Measurements from ENCODE around the gene PCSK7.
"Not testable (repeated sequence)": the region's sequence is repeated elsewhere in the genome, so short reads cannot be mapped to it uniquely, and the experiment has no call there.

PCSK7 gene

DNA sequence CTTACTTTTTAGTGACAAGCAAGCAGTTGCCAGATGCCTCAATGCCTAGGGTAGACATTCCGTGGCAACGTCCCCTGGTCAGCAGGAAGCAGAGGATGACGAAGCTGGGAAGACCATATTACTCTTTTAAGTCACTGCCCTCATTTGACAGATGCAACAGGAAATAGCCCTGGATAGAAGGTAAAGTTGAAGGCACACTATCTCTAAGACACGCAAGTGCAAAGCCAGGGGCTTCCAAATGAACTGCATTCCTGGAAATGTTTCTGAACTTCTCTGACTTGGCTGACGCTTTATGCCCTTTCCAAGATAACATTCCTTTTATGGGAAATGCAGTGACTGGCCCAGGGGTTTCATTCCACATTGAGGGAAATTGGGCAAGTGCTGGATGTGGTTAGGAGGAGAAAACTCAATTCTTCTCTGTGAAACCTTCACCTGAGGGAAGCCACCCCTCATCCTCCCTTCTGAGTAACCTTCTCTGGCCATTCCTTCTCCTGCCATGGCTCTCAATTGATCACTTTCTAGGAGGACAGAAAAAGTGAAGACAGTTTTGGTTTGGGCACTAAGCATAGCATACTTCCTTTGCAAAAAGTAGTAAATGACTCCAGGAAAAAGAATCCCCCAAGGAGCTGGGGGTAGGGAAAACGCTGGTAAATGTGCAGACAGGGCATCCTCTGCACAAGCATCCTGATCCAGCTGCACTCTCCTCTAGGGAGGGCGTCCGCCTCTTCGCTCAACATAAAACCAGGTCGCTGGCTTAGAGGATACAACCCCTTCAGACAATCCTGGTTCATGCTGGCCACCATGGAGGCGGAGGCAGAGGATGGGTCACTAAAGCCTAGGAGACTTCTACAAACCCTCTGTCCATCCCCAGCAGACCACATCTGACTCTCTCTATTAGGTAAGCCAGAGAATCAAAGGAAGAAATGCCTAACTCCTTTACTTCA, 14.5 kb downstream of the PCSK7 start:
- no peak for DNase-seq

DNA sequence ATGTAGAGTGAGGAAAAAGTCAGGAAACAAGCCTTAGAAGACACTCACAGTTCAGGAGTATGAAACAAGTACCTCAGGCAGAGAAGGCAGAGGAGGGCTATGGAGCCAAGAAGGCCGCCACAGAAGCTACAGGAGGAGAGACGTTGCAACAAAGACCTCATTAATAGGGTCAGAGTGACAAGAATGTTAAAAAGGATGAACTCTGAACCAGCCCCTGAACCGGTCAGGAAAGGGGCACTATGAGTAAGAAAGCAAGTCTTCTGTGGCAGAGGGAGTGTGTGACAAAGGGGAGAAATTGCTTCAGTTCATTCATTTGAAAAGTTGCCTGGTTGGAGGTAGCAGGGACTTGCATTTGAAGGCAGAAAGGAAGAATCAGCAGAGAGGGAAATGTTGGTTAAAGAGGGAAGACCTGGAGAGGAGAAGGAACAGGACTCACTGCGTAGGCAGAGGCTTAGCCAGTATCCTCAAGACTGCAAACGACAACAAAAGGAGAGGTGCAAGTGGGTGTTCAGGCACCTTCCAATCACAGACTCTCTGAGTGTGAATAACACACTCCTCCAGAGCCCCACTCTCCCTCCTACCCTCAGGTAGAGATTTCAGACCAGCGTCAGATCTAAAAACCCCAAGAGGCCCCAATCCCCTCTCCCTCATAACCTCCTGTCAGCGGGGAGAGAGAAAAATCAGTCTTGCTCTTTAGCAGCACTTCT, 17.3 kb downstream of the PCSK7 start:
- no peak for DNase-seq

DNA sequence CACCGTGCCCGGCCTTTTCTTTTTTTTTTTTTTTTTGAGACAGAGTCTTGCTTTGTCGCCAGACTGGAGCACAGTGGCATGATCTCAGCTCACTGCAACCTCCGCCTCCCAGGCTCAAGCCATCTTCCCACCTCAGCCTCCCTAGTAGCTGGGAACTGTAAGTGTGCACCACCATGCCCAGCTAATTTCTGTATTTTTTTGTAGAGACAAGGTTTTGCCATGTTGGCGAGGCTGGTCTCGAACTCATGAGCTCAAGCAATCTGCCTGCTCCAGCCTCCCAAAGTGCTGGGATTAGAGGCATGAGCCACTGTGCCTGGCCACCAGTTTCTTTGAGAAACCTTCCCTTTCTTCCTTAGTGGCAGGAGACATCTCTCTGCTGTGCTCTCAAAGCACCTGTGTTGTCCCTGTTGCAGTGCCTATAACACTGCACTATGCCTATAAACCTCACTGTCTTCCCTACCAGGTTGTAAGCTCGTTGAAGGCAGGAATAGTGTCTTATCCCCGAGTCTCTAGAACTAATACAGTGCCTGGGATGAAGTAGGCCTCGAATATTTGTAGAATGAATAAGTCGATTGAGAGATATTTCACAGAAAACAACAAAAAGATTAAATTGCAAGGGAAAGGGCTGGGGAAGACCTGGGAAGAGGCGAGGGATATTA, 19.0 kb downstream of the PCSK7 start:
- DNase-seq, result no peak

DNA sequence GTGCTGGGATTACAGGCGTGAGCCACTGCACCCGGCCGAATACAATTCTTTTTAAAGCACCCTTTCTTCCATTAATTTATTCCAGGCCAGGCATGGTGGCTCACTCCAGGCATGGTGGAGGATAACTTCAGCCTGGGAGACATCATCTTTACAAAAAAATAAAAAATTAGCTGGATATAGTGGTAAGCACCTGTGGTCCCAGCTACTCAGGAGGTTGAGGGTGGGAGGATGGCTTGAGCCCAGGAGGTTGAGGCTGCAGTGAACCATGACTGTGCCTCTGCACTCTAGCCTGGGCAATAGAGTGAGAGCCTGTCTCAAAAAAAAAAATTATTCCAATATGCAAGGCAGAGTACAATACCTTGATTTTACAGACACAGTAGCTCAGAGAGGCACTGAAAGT, 21.3 kb downstream of the PCSK7 start:
- DNase-seq, result no peak

DNA sequence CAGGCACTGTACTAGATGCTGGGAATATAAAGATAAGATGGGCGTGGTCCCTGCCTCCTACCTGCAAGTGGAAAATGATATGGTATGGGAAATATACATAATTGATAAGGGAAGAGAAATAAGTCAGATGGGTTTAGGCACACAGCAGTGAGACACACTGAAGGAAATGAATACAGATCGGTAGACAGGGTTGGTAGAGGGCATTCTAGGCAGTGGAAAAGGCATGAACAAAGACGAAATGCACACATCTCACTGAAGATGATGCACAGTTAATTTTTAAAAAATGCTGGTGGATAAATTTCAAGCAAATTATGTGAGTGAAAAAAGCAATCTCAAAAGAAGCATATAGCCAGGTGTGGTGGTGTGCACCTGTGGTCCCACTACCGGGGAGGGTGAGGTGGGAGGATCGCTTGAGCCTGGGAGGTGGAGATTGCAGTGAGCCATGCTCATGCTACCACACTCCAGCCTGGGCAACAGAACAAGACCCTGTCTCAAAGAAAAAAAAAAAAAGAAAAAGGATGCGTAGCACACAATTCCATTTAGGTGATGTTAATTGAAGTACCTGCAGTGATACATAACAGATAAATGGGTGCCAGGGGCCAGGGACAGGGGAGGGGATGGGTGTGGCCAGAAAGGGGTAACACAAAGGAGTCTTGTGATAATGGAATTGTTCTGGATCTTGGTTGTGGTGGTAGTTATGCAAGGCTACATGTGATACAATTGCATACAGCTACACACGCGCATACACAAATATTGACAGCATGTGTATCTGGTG, 22.3 kb downstream of the PCSK7 start:
- DNase-seq, result not testable (repeated sequence)

DNA sequence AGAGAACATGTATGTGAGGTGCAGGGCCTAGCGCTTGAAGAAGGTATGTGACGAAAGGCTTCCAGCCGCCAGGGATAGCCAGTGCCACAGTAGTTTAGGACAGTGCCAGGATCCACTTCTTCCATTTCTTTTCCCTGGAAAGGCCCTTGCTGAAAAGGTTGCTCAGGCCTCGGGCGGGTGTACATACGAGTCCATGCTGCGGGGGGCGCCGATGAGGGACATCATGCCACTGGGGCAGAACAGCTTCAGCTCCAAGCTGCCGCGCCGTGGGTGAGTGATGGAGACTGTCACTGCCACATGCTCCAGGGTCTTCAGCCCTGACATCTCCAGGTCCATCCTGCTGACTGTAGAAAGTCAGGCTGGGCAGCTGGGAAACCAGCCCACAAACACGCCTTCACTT, 23.2 kb downstream of the PCSK7 start:
- not testable (repeated sequence) for DNase-seq

DNA sequence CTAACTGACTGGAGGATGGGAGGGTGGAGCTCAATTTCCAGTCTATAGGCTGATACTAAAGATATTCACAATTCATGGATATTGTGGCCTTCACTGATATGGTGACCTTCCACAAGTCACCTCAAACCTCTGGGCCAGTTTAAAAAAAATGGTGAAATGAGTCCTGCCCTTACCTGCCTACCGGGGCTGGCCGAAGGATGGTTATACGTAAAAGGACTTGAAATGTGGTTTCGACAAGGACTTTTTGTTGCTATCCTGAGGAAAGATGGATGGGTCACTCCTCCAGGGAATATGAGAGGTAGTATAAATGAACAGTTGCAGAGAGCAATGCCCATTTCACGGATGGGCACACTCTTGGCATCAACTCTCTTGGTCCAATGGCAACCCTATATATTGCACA, 24.4 kb downstream of the PCSK7 start:
- DNase-seq, result not testable (repeated sequence)

DNA sequence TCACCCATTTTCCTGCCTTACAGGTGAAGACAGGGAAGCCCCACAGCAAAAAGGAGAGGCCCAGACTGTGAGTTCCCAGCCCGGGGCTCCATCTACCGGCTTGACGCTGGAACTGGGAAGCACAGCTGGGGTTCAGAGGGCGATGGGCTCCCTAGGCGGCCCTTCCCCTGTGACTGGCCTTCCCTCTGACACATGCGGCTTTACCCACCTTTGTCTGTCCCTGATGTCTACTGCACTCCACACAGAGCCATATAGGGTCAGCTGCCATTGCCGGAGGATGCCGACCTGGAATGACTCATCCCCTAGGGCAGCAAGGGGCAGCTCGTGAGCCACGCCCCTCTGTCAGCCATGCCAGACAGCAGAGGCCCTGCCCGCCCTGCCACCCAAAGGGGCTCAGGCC, 25.0 kb downstream of the PCSK7 start:
- not testable (repeated sequence) for DNase-seq

DNA sequence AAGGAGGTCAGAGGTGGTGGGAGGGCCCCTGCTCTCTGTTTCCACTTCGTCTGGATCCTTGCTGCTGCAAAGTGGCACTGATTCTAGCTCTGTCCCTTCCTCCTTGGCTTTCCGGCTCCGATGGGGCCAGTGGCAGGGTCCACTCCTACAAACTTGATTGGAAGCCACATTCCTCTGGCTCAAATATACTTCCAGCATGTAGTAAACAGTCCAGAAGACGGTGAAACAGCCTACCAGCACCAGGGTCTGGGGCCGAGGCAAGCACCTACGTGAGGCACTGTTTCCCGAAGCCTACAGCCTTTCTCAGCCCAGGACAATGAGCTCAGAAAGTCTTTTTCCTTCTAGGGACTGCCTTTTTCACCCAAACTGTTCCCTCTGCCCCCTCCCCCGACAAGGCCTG, 25.8 kb downstream of the PCSK7 start:
- DNase-seq, result not testable (repeated sequence)

DNA sequence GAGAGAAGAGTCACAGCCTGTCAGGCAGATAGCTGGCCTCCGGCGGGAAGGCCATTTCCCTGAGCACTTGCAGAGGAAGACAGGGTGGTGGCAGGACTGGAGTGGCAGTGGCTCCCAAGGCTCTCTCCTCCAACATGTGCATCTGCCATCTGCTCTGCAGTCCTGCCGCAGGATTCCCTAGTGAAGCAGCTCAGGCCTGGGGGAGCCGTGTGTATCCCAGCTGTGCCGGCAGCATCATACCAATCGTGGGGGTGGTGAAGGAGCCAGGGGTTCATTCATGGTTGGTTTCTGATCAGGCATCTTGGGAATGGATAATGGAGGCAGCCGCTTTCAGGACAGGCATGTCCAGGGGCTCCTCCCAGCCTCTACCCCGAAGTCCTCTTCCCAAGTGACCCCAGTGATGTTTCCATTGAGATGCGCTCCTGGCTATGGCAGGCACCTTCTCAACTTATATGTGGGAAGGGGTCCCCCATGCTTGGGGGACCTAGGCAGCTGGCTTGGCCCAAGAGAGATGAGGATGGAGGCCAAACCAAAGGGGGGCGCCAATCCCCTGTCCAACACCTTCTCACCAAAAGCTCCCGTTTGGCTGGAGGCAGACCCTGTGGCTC, 26.6 kb downstream of the PCSK7 start:
- DNase-seq, result peak in 2 of 56 donors; percentile 10 to 17

DNA sequence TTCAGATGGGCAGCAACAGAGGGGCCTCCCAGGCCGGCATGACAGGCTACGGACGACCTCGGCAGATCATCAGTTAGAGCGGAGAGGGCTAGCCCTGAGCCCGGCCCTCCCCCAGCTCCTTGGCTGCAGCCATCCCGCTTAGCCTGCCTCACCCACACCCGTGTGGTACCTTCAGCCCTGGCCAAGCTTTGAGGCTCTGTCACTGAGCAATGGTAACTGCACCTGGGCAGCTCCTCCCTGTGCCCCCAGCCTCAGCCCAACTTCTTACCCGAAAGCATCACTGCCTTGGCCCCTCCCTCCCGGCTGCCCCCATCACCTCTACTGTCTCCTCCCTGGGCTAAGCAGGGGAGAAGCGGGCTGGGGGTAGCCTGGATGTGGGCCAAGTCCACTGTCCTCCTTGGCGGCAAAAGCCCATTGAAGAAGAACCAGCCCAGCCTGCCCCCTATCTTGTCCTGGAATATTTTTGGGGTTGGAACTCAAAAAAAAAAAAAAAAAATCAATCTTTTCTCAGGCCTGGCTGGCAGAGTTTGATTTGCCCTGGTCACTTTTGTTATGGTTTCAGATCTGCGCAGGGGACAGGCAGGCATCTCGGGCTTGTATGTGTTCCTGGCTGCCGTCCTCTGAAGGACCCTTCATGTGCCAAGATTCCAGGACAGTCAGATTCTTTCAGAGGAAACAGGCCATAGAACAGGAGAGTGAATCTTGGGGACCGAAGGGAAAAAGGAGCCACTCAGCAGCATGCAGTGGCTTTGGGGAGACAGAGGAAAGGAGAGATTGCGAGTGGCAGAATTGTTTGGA, 27.4 kb downstream of the PCSK7 start:
- DNase-seq, result no peak

DNA sequence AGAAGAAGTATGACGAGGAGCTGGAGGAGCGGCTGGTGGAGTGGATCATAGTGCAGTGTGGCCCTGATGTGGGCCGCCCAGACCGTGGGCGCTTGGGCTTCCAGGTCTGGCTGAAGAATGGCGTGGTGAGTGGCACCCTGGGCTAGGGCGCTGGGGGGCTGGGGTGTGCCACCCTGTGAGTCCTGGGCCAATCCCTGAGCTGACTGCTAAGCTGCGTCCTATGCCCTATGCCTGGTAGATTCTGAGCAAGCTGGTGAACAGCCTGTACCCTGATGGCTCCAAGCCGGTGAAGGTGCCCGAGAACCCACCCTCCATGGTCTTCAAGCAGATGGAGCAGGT, 28.8 kb downstream of the PCSK7 start:
- no peak for DNase-seq

DNA sequence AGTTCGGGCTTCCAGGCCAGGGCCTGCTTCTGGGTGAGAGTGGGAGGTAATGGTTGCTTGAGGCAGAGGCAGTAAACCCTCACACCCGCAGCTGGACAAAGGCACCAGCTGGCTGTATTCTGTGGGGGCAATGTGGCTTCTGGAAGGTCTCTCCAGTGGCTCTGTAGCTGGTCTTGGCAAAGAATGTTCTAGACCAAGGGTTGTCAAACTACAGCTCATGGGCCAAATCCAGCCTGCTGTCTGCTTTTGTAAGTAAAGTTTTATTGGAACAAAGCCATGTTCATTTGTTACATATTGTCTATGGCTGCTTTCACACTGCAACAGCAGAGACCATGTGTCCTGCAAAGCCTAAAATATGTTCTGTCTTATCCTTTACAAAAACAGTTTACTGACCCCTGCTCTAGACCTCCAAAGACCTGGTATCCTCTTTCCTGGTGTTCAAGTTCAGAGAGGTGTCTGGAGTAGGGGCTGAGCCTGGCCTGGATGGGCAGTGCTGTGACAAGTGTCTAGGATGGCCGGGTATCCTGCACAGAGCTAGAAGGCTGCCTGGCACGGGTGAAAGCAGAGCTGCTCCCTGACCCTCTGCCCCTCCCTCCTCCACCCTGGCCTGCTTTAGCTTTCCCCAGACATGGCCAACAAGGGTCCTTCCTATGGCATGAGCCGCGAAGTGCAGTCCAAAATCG, 29.3 kb downstream of the PCSK7 start:
- no peak for DNase-seq

DNA sequence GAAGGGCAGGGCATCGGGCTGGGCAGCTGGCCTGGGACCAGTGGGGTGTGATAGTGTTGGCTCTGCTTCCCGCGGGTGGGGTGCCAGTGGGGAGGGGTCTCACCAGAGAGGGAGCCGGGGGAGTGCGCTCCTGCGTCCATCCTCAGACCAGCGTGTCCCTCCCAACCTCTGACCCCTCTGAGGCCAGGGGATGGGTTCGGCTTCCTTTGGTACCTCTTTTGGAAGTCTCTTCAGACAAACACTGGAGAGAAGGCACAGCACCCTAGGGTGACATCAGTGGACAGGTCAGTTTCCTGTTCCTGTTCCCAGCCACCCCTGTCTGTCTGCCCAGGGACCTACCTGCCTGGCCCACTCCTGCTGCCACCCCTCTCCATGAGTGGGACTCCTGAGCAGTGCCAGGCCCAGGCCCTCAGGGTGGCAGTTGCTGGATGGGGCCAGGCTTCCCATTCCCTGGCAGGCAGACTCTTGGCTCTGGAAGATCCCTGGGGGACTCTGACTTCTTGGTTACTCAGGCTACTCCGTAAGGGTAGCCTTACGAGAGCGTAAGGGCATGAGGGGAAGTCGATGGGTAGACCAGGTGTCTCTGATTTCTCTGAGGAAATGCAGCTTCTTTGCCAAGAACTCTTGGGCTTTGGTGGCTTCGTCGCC, 30.1 kb downstream of the PCSK7 start:
- DNase-seq, result no peak

DNA sequence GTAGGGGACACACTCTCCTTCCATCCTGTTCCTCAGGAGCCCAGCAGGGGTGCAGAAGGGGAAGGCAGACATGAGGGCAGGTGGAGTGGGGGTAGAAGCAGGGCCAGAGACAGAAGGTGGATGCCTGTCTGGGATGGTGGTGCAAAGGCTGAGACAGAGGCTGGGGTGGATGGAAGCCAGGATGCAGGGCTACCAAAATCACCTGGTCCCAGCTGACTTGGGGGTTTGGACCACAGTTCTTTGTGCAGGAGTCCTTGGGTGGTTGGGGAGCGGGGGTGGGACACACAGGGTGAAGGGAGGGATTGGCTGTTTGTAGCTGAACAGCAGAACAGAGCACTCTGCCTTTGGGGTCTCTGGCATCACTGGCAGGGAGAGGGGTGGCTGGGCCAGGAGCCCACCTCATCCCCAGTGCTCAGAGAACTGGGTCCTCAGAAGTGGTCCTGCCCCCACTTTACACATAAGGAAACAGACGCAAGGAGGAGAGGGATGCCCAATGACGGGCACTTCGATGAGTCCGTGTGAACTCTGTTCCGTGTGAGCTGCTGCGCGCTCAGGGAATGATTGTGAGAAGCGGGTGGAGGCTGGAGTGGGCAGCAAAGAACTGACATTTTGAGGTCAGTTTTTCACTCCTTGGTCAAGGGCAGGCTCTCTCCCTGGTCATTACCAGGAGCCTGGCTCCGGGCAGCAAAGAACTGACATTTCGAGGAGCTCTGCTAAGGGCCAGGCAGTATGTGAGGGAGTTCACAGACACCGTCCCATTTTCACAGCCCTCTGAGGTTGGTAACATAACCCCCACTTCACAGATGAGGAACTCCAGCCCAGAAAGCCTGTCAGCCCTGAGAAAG, 30.8 kb downstream of the PCSK7 start:
- DNase-seq, result no peak

DNA sequence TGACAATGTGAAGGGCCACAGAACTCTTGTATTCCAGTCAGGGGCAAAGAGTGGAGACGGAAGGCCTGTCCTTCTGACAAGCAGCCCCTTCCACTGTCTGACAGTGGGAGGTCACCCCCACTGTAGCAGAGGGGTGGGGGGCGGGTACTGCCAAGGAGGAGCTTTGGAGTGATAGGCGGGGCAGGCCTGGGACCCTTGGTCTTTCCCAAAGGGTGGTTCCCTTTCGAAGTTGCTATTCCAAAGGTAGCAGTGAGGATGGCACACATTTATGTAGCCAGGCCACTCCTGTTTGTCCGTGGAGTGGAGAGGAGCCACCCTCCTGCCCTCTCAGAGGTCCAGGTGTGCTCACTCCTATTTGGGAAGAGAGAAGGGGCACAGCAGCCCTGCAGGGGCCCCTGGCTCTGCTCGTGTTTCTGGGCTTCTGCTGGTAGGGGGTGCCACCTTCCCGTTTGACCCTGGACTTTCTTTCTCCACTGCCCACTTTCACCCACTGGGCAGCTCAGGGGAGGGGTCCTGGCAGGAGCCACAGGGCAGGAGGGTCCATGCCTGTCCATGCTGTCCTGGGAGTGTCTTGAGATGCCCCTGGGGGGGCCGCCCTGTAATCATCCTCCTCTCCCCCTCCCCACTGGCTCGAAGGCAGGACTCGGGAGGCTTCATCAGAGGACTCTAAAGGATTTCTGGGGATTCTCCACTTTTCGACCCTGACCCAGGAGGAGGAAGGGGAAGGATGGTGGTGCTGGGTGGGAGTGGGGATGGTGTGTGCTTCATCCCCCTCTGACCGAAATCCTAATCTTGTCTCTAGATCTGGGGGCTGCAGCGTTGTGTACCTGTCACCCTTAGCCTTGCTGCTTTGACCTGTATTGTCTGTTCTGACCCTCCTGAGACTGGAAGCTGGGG, 31.7 kb downstream of the PCSK7 start:
- no peak for DNase-seq
